HepG2 (cell line): ENCODE measurements around the gene PSMC1. TPM values are rescaled to one million over a fixed set of nuclear protein-coding genes. Genes with fewer than 3 reads are reported as not detected.

Experiments
- AFF4 ChIP-seq: sonication (generic); formaldehyde crosslinking; IDR thresholded peaks from 2 replicates; pipeline ENCODE4 v1.4.0; 2020; ENCODE audit warnings: missing genetic modification reagents
- ARID2 ChIP-seq: sonication (generic); formaldehyde crosslinking; IDR thresholded peaks from 2 replicates; pipeline ENCODE4 v1.8.1; 2022; ENCODE audit warnings: mild to moderate bottlenecking, missing genetic modification reagents, borderline replicate concordance
- ETV5 ChIP-seq: IDR thresholded peaks from 2 replicates; pipeline ENCODE4 v1.6.1; 2018; ENCODE audit warnings: missing biosample characterization, missing genetic modification reagents, inconsistent platforms, borderline replicate concordance
- HNF1A ChIP-seq, 2 experiments: sonication (generic) in 1 of 2; formaldehyde crosslinking in 1 of 2; IDR thresholded peaks; 2 replicates each; pipeline versions ENCODE4 v1.4.0 to v1.6.1; 2016 to 2020; ENCODE audit warnings: borderline replicate concordance in 1 of 2, low read depth in 1 of 2, mild to moderate bottlenecking in 1 of 2, missing genetic modification reagents in 1 of 2
- IRF2 ChIP-seq: IDR thresholded peaks from 2 replicates; pipeline ENCODE4 v1.6.1; 2018; ENCODE audit warnings: missing genetic modification reagents, missing compliant biosample characterization
- KLF12 ChIP-seq: sonication (generic); formaldehyde crosslinking; IDR thresholded peaks from 2 replicates; pipeline ENCODE4 v1.4.0; 2020; ENCODE audit warnings: missing genetic modification reagents, borderline replicate concordance
- TRIM24 ChIP-seq: sonication (generic); formaldehyde crosslinking; IDR thresholded peaks from 2 replicates; pipeline ENCODE4 v1.8.0; 2022; ENCODE audit warnings: mild to moderate bottlenecking, missing genetic modification reagents
- U2AF2 ChIP-seq: fragments of 200-400 bp; formaldehyde crosslinking; IDR thresholded peaks from 2 replicates; pipeline ENCODE4 v1.6.1; 2017; ENCODE audit warnings: low read depth, mild to moderate bottlenecking, low read length
- ZFP91 ChIP-seq: sonication (generic); formaldehyde crosslinking; IDR thresholded peaks from 2 replicates; pipeline ENCODE4 v1.9.0; 2022; ENCODE audit warnings: missing genetic modification reagents, mild to moderate bottlenecking, borderline replicate concordance
- ZNF124 ChIP-seq: sonication (generic); formaldehyde crosslinking; IDR thresholded peaks from 2 replicates; pipeline ENCODE4 v1.4.0; 2020; ENCODE audit warnings: missing genetic modification reagents
- ZNF281 ChIP-seq: sonication (generic); formaldehyde crosslinking; IDR thresholded peaks from 2 replicates; pipeline ENCODE4 v1.4.0; 2020; ENCODE audit warnings: missing genetic modification reagents, borderline replicate concordance
- ZSCAN5A ChIP-seq: sonication (generic); formaldehyde crosslinking; IDR thresholded peaks from 2 replicates; pipeline ENCODE4 v1.8.0; 2022; ENCODE audit warnings: mild to moderate bottlenecking, missing genetic modification reagents, borderline replicate concordance
- polyA plus RNA-seq, 8 experiments: library from polyadenylated mRNA; depleted of rRNA in 3 of 8; stranded (reverse) in 7 of 8; unstranded in 1 of 8; fragments of >200 nt; fragmentation: Illumina TruSeq in 4 of 8; extraction: Trizol in 4 of 8; gene quantifications; 2 replicates each; pipeline versions ENCODE4 v1.2.1 to v1.2.3, GENCODE V29; 2011 to 2016; ENCODE audit warnings: low read depth in 4 of 8, missing spikeins in 1 of 8, mixed read lengths in 1 of 8; ENCODE audit not compliant: insufficient read depth in 1 of 8
- total RNA-seq, 5 experiments: library from RNA; depleted of rRNA; stranded (reverse); fragments of >200 nt; fragmentation: Illumina TruSeq; extraction: Trizol; gene quantifications; 2 replicates each; pipeline ENCODE4 v1.2.3, GENCODE V29; 2016; ENCODE audit warnings: low read depth in 1 of 5

The PSMC1 gene
- total and polyA plus RNA-seq, 2 of the 13 experiments (the other 11 are each of a cell fraction or from before 2014, with no cell fraction given), result 48.6 to 167 TPM

GRCh38 chr14:90256354-90257131 is at the start of gene PSMC1 (continued):
- TF ChIP-seq HNF1A (IDR thresholded peaks at IDR 0.05; ENCODE audit: low read depth) (no peak), HNF1A (CRISPR knock-in tag; IDR thresholded peaks at IDR 0.05; ENCODE audit: borderline replicate concordance) (no peak), ZNF124 (CRISPR knock-in tag) (peak; percentile 77), ZSCAN5A (peak; percentile 35; the same call in 1 of the 2 replicates), IRF2 (peak; percentile 91), TRIM24 (no peak), KLF12 (CRISPR knock-in tag) (no peak), ZNF281 (CRISPR knock-in tag) (no peak), U2AF2 (no peak), AFF4 (CRISPR knock-in tag) (no peak), ZFP91 (CRISPR knock-in tag) (peak; percentile 71), ARID2 (no peak), ETV5 (CRISPR knock-in tag) (peak; percentile 76; the same call in 1 of the 2 replicates)
